NOMO-1 (cell line): ENCODE measurements around the gene BCKDHA.

Experiments used
- DNase-seq, 2 experiments: peaks; one replicate each; lab custom pipeline; 2025; ENCODE audit not compliant: unreplicated experiment in 2 of 2; lab: John Stamatoyannopoulos, UW

The BCKDHA gene

DNA sequence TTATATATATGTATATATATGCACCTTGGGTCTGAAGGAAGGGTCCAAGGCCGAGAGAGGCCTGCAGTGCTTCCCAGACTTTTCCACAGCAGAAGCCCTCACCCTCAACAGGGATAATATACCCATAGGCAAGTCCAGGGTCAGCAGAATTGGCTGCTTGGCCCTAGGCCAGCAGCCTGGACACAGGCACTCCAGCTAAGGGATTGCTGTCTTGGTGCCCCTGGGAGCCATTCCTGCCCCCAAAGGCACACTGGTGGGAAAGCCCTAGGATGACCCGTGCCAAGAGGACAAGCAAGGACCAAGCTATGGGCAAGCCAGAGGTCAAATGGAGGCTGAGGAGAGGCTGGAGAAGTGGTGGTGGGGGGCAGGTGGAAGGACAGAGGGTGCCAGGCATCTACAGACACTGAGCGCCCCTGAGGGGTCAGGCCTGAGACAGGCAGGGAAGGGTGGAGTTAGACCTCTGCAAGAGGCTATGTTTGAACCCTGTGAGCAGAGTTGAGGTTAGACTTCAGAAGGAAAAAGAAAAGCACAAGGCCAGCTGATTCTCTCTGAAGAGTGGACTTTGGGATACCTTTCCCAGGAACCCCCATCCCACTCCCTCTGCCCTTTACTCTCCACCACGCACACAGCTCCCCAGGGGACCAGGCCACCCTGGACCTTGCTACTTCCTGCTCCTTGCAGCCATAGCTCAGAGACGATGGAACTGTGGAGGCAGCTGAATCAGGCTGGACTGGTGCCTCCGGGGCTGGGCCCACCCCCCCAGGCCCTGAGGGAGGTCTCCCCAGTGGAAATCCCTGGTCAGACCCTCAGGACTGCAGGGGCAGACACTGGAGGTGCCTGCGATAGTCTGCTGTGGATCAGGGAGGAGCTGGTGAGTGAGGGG is 45.1 kb downstream of the BCKDHA start, which contains the start of gene ERICH4:
TSS of gene ERICH4 (plus strand) at position 684 of the 883 bp plus-strand sequence. CDS start at position 698, 14 bp downstream.
- DNase-seq: no peak

DNA sequence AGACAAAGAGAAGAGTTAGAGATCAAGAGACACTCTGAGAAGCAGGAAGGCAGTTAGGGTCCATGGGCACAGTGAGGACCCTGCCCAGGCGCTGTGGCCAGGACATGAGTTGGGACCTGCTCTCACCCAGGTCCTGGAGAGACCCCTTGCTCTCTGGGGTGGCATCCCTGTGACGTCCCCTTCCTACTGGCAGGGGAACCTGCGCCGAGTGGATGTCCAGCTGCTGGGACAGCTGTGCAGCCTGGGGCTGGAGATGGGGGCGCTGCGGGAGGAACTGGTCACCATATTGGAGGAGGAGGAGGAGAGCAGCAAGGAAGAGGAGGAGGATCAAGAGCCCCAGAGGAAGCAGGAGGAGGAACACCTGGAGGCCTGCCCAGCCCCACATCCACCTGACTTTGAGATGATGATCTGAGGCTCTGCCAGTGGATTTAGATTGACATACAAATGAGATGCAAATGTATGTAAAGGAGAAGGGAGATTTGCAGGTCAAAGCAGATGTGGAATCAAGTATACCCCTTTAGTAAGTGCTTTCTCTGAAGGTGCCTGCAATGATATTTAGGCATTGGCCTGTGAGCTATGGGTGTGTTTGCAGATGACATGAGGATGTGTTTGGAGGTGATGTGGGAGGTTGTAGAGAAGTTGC is 46.3 kb downstream of the BCKDHA start:
- no peak for DNase-seq

DNA sequence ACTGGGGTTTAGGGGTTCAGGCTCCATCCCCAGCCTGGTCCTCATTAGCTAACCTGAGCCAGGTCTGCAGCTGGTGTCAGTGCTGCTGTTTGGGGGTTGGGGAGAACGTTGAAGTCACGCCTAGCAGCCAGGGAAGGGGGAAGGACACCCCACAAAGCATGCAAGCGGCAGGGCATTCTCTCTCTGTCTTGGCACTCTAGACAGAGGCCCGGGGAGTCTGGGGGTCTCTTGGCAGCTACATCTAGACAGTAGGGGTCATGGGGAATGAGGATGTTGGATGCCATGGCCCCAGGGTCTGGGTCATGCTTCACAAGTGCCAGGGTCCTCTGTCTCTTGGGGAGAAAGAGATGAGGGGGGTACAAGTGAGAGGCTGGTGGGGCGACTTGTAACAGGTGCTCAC is 48.0 kb downstream of the BCKDHA start:
- no peak for DNase-seq

DNA sequence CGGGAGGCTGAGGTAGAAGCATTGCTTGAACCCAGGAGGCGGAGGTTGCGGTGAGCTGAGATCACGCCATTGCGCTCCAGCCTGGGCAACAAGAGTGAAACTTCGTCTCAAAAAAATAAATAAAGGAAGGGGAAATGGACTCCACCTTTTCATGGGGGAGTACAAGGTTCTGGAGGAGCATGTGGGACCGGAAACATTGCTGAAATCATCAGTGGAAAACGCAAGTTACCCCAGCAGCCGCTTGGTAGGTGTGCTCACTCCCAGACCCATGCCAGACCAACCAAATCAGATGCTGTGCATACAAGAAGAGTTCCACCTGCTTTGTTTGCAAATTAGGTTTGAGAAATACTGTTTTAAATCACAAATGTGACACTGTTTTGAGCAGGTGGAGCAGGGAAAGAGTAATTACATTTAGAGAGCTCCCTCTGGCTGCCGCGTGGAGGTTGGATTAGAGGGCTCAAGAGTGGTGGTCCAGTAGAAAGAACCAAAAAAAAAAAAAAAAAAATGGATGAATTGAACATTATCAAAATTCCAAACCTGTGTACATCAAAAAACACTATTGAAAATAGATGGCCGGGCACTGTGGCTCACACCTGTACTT is 50.2 kb downstream of the BCKDHA start:
- no peak for DNase-seq

DNA sequence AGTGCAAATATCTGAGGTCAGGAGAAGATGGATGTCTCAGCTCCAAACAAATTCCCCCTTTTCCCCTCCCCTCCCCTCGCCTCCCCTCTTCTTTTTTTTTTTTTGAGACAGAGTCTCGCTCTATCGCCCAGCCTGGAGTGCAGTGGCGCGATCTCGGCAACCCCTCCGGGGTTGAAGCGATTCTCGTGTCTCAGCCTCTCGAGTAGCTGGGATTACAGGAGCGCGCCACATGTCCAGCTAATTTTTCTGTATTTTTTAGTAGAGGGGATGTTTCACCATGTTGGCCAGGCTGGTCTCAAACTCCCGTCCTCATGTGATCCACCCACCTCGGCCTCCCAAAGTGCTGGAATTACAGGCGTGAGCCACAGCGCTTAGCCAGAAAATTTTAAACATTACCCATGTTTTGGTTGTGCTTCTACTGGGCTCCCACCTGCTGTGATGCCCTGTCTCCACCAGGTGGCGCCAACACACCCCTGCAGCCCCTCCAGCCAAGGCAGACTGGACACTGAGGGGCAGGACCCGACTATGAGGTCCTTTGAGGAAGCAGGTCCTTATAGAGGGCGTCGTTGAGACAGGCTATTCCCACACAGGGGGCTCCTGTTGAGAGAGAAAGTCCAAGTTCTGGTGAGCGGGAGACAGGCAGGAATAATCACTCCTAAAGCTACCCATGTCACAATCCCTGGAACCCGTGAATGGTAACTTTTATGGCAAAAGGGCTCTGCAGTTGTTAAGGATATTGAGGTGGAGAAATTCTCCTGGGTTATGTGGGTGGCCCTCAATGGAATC is 51.7 kb downstream of the BCKDHA start:
- peak; percentile 62 to 63 for DNase-seq

DNA sequence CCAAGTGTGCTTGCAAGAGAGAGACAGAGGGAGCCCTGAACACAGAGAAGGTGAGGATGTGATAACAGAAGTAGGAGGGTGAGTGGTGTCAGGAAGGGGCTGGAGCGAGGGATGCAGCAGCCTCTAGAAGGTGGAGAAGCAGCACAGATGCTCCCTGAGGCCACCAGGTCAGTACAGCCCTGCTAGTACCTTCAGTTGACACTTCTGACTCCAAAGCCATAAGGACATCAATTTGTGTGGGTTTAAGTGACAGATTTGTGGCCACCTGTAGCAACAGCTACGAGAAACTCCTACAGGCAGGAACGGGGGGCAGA is 52.2 kb downstream of the BCKDHA start:
- no peak for DNase-seq

DNA sequence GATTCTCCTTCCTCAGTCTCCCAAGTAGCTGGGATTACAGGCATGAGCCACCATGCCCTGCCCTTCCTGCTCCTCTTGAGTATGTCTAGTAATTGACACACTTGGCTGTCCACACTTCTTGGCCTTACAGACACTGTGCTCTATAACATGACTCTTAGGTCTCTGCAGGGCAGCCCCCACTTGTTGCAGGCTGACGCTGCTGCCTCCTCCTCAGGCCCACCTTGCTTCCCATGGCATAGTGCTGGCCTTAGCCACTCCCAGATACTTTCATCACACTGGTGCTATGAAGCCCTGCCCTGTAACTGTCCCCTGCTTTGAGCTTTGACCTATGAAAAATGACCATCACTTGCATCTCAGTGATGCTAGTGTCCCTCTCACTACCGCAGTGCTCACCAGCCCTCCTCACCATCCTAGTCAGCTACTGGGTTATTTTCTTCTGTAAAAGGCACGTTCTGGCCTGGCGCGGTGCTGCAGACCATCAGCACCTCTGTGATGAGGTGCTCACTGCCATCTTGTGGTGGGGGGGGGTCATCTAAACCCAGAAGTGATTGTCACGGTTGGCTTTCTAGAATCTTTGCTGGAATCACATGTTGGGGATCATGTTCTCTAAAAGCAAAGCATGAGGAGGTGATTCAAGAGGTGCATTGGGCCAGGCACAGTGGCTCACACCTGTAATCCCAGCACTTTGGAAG is 55.1 kb downstream of the BCKDHA start:
- DNase-seq: no peak

DNA sequence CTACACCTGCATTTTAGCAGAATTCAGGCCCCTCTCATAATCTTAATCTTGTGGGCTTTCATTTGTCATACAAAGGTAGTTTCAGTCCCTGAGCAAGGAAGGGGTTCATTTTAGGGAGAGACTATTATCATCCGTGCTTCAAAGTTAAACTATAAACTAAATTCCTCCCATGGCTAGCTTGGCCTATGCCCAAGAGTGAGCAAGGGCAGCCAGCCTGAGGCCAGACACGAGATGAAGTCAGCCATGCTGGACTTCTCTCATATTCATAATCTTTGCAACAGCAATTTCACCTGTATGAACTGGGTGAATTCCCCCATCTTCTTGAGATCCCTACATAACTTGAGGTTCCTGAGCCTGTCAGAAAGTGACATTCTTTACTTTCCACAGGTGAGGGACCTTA is 58.3 kb downstream of the BCKDHA start:
- no peak for DNase-seq

DNA sequence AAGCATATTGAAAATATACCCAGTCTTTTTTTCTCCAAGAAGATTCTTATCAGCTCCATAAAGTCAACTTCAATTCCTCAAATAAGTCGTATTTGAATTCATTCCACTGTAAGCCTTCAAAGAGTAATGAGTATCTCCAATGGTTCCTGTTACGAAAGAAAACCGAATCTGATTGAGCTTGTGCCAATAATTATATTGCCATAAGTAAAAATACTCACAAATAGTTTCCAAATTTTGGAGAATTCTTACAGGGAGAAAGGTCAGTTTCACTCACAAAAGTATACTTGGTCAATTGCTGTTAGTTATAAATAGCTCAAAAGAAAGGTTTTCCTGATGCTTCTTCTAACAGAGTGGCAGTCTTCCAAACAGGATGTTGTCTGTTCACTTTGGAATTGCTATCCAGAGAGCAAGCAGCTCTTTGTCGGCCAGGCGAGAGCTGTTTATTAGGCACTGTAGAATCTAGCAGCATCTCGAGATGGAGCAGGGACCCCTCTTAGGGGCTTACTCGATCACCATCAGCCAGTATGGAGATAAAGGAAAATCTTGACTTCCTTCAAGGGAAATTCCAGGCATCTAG is 58.8 kb downstream of the BCKDHA start:
- DNase-seq: no peak

DNA sequence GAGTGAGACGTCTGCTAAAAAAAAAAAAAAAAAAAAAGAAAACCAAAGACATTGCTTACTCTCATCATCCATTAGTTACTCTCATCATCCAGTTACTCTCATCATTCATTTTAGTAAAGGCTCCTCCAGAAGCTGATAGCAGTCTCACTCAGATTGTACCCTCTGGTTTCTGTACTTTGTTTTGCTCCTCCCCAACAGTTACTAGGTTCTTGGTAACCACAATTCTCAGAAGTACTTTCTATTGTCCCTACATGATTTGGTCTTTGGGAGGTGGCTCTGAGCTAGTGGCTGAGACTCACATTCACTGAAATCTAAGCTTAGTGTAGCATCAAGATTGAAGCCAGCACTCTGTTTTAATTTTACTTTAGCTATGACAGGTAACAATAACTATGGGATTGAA is 59.6 kb downstream of the BCKDHA start:
- DNase-seq: no peak

DNA sequence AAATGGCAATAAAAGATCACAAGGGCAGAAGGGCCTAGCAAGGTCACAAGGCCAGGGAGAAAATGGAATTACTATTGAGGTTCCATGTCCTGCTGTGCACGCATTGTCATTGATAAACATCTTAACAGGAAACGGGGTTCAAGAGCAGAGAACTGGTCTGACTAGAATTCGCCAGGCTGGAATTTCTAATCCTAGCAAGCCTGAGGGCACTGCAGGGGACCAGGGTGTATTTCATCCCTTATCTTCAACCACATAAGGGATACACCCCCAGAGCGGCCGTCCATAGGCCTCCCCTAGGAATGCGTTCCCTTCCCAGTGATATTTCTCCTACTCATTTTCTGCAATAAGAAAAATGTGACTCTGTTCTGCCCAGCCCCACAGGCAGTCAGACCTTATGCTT is 64.9 kb downstream of the BCKDHA start:
- DNase-seq: no peak

DNA sequence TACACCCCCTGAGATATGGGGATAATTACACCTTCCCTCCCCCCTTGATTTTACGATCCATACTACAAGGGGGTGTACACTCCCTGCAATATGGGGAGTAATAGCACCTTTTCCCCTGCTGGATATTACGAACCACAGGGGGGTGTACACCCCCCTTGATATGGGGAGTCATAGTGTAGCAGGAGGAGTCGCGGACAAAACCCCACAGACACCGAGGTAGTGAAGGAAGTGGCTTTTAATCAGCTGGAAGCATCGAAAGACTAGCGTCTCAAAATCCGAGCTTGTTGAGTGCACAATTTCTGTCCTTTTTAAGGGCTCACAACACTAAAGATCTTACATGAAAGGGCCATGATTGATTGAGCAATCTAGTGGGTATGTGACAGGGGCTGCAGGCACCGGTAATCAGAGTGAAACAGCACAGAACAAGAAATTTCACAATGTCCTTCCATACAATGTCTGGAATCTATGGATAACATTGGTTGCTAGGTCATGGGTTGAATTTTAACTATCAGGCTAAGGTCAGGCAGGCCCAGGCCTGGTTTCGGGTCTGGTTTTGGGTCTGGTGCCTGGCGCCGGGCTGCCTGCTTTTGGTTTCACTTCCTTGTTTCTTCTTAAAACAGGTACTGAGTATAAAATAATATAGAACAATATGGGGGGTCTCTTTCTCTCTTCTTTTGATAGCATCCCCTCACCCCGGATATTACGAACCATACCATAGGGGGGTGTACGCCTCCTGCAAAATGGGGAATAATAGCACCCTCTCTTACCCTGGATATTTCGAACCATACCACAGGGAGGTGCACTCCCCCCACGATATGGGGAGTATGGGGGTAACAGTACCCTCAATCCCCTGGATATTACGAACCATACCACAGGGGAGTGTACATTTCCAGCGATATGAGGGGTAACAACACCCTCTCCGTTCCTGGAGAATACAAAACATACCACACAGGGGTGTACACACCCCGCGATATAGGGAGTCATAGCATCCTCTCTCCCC is 65.9 kb downstream of the BCKDHA start:
- peak; percentile 51 to 72 for DNase-seq
